HG03460 (cell line): ENCODE measurements around the gene ZDHHC9.
A peak's percentile ranks its signal among the peaks of the same experiment; 100 is the strongest.

Source experiments
- ATAC-seq: cut with Tn5 transposase; IDR thresholded peaks from one replicate; pipeline ENCODE4 v1.9.1; 2021; ENCODE audit not compliant: unreplicated experiment

Gene ZDHHC9

DNA sequence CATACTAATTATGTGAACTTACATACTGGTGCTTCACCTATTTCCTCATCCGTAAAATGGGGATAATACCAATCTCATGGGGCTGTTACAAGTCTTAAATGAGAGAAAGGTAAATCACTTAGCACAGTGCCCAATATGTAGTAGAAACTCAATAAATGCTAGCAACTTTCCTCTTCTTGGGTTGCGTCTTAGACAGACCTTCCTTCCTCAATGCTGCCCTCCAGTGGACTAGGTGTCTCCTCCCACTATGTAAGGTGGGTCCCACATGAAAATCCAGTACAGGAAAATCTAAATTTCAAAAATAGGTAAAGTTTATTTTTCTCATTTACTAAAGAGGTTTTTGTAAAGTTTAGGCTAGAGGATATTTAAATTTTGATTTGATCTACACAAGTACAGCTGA is 20.6 kb downstream of the ZDHHC9 start:
- ATAC-seq: peak; percentile 59

GRCh38 chrX:129818123-129818522 is 25.6 kb downstream of the ZDHHC9 start:
- ATAC-seq: no peak

- ATAC-seq: no peak
Observed at GRCh38 chrX:129813662-129814368, 29.9 kb downstream of the ZDHHC9 start.

GRCh38 chrX:129808829-129809796 is 34.6 kb downstream of the ZDHHC9 start:
- no peak for ATAC-seq

DNA sequence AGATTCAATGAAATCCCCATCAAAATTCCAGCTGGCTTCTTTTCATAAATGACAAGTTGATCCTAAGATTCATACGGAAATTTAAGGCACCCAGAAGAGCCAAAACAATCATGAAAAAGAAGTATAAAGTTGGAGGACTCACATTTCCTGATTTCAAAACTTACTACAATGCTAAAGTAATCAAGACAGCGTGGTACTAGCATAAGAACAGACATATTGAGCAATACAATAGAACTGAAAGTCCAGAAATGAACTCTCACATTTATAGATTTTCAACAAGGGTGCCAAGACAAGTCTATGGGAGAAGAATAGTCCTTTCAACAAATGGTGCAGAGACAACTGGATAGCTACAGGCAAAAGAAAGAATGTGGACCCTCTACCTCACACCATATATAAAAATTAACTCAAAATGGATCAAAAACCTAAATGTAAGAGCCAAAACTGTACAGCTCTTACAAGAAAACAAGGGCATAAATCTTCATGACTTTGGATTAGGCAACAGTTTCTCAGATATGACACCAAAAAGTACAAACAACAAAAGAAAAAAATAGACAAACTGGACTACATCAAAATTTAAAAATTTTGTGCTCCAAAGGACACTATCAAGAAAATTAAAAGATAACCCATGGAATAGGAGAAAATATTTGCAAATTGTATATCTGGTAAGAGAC is 35.4 kb downstream of the ZDHHC9 start:
- ATAC-seq: no peak

GRCh38 chrX:129804806-129805205 is 38.9 kb downstream of the ZDHHC9 start:
- ATAC-seq: no peak

GRCh38 chrX:129802863-129803262 is 40.8 kb downstream of the ZDHHC9 start:
- no peak for ATAC-seq

GRCh38 chrX:129800186-129800585 is 43.5 kb downstream of the ZDHHC9 start:
- ATAC-seq: no peak

DNA sequence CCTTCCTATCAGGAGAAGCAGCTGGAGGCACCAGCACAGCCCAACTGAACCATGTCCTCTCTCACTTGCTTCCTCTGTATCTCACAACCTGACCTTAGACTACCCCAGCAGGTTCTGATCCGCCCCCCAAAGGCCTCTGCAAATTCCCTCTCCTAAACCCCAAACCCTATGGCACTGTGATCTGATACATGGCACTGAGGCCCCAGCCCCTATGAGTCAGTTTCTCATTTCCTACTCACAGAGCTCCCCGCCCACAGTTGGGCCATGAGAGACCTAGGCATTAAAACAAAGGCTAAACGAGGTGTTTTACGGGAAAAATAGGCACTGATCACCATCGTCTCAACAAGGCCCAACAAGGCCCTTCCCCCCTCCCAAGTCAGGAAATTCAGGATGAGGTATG is 44.8 kb downstream of the ZDHHC9 start:
- ATAC-seq: no peak

GRCh38 chrX:129798456-129798855 is 45.2 kb downstream of the ZDHHC9 start:
- no peak for ATAC-seq

DNA sequence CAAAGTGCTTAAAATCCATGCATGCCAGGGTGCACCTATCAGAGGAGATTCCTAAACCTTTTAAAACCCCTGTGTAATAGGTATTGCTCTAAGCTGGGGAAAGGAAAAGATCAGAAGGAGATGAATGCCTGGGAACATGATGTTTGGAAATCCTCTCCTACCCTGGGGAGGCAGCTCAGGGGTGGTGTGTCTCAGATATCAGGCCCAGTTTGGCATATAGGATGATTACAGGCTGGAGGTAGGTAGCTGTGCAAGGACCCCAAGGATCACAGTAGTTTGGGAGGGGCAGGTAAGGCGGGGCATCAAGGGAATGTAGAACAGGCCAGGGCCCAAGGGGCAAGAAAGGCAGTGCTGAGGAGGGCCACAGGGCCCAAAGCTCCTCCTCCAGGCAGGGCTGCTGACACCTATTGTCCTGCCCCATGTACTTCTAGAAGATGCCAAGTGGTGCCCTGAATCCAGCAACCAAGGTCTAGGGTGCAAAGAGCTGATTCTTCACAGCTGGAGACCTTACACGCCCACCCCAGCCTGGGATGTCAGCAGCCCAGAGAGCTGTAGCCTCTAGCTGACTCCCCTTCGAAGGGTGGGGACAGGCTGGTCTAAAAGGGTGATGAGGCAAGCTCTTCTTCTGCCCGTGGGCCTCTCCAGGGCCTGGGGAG is 46.3 kb downstream of the ZDHHC9 start:
- ATAC-seq: no peak

DNA sequence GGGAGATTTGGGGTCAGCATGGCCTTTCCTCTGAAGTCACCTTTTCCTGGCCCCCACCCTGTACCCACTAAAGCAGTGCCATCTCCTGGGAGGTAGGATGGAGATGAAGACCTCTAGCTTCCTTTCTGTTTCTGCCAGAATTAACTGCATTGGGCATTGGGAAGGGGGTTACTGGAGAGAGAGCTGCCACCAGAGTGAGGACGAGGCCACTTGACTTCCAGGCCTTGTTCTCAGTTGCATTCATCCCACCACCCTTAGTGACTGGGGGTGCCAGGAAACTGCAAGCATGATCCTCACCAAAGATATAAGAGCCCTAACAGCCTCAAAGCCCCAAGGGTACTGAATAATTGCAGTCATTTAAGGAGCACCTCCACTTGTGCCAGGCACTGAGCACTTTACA is 48.1 kb downstream of the ZDHHC9 start:
- no peak for ATAC-seq

DNA sequence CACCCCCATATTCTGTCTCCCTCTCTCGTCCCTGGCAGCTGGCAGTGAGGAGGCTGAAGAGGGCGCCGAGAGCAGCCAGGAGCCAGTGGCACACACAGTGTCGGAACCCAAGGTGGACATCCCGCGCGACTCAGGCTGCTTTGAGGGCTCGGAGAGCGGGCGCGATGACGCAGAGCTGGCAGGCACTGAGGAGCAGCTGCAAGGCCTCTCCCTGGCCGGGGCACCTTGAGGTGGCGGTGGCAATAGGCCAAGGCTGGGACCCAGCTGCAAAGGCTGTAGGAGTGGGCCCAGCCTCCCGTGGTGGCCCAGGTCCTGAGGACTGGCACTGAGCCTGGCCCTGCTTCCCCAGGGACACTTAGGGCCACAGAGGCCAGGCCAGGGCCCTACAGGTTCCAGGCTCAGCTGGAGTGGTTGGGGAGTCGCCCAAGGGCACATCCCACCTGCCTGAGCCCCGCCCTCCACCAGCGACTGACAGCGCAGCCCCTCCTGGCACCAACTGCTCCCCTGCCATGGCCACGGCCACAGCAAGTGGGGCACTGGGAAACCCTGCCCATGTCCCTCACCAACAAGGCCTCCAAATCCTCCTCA is 50.0 kb downstream of the ZDHHC9 start:
- no peak for ATAC-seq

DNA sequence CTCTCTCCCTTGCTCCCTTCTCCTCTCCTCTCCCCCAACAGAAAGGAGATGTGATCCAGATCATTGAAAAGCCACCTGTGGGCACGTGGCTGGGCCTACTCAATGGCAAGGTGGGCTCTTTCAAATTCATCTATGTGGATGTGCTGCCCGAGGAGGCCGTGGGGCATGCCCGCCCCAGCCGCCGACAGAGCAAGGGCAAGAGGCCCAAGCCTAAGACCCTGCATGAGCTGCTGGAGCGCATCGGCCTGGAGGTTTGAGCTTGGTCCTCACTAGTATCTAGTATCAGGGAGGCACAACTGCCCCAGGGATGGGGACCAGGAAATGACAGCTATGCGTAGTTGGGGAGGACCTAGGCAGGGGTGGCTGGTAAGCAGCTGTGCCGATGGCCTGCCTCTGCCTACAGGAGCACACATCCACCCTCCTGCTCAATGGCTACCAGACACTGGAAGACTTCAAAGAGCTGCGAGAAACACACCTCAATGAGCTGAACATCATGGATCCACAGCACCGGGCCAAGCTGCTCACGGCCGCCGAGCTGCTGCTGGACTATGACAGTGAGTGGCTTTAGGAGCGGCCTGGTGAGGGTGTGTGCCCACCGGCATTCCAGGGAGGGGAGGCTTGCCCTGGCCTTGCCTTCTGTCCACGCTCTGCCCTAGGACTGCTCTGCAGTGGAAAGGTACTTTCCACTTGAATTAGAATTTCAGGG is 50.9 kb downstream of the ZDHHC9 start:
- ATAC-seq: no peak

DNA sequence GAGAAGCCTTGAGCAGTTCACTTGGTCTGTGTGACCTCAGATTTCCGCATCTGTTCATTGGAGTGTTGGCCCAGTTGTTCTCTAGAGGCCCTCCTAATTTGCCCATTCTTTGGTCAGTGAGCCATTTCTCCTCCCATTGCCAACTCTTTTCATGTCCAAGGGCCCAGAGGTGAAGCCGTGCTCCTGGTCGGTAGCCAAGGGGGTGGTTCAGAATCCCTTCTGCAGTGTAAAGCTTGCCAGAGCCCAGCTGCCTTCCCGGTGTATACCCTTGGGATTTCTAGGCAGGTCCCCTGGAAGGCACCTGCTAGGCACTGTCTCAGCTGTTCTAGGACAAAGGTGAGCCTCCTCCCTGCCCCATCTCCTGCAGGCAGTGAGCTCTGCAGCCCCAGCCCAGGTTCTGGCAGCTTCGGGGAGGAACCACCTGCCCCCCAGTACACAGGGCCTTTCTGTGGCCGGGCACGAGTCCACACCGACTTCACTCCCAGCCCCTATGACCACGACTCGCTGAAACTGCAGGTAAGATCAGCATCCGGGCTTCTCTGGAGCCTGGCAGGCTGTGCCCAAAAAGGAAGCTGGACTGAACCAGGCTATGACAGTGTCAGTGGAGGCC is 51.6 kb downstream of the ZDHHC9 start:
- no peak for ATAC-seq

GRCh38 chrX:129791336-129791735 is 52.4 kb downstream of the ZDHHC9 start:
- no peak for ATAC-seq

DNA sequence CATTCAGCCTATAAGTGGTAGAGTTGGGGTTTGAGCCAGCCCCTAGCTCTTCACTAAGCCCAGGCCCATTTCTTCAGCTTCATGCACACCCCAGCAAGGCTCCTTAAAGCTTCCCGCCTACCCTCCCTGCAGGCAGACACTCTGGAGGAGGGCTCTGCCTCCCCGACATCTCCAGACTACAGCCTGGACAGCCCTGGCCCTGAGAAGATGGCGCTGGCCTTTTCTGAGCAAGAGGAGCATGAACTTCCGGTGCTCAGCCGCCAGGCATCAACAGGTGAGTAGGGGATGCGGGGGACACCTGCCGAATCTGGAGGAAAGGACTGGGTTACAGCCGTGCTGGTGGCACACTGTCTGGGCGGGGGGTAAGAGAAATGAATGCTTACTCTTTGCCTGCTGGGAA is 52.9 kb downstream of the ZDHHC9 start:
- ATAC-seq: no peak

DNA sequence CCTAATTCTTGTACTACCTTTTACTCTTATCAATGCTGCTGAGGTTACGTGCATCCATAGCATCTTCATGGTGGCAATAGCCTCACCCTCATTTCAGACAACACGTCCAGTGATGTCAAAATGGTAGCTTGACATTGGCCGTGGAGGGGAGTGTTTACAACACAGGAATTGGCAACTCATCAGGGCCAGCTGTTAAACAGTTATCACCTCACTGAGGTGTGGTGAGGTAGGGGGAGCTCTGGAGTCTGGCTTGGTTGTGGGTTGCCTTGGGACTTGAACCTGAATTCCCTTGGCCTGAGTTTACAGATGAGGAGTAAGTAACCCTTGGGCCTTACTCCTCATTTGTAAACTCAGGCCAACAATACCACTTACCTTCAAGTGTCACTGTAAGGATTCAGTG is 53.5 kb downstream of the ZDHHC9 start:
- no peak for ATAC-seq

- no peak for ATAC-seq
Observed at GRCh38 chrX:129788527-129788926, 55.2 kb downstream of the ZDHHC9 start.
